ENCODE measurements around the gene ATF7.

The ATF7 gene

GRCh38 chr12:53594897-53595615 lies 31.1 kb downstream of the ATF7 start:
- no peak for TF ChIP-seq CTCF (IDR thresholded peaks at IDR 0.05; ENCODE audit: low read depth, low read length)

GRCh38 chr12:53593707-53594106 lies 32.5 kb downstream of the ATF7 start:
- DNase-seq (ENCODE audit: extremely low read depth, low read depth), result no peak
- TF ChIP-seq CTCF (IDR thresholded peaks at IDR 0.05; ENCODE audit: low read depth, low read length), result no peak

More at GRCh38 chr12:53594897-53595615, 31.1 kb downstream of the ATF7 start:
- no peak for DNase-seq (ENCODE audit: extremely low read depth, low read depth)

GRCh38 chr12:53593031-53593430 lies 33.2 kb downstream of the ATF7 start:
- TF ChIP-seq CTCF (IDR thresholded peaks at IDR 0.05; ENCODE audit: low read depth, low read length), result no peak

GRCh38 chr12:53592426-53592825 lies 33.8 kb downstream of the ATF7 start:
- no peak for DNase-seq (ENCODE audit: extremely low read depth, low read depth)
- no peak for TF ChIP-seq CTCF (IDR thresholded peaks at IDR 0.05; ENCODE audit: low read depth, low read length)

More at GRCh38 chr12:53593031-53593430, 33.2 kb downstream of the ATF7 start:
- no peak for DNase-seq (ENCODE audit: extremely low read depth, low read depth)

- no peak for TF ChIP-seq CTCF (IDR thresholded peaks at IDR 0.05; ENCODE audit: low read depth, low read length)
- no peak for DNase-seq (ENCODE audit: extremely low read depth, low read depth)
These were observed 34.6 kb downstream of the ATF7 start for GRCh38 chr12:53591301-53592206.

- DNase-seq (ENCODE audit: extremely low read depth, low read depth), result no peak
- no peak for TF ChIP-seq CTCF (IDR thresholded peaks at IDR 0.05; ENCODE audit: low read depth, low read length)
These were observed 35.5 kb downstream of the ATF7 start for GRCh38 chr12:53590652-53591051.

- no peak for DNase-seq (ENCODE audit: extremely low read depth, low read depth)
- no peak for TF ChIP-seq CTCF (IDR thresholded peaks at IDR 0.05; ENCODE audit: low read depth, low read length)
These were observed 36.3 kb downstream of the ATF7 start for GRCh38 chr12:53589915-53590314.

All from AG09319 (cell line).